GM23338 (cell line): Measurements from ENCODE around the gene CNTNAP5. TPM values are rescaled to one million over a fixed set of nuclear protein-coding genes. Genes with fewer than 3 reads are reported as not detected.

Experiments used
- ATAC-seq: fragments of 200-7000 bp; cut with Tn5 transposase; 3 replicates; pipeline ENCODE4 v1.9.1; 2020
- DNase-seq: peaks from one replicate; pipeline ENCODE4 v3.0.0-alpha.2; 2015; ENCODE audit warnings: low spot score
- H2AFZ ChIP-seq: fragments of 200-600 bp; sonication (generic); 2 replicates; pipeline ENCODE4 v1.8.0; 2016; ENCODE audit warnings: antibody characterized with exemption, mild to moderate bottlenecking, moderate library complexity
- H3F3A ChIP-seq: fragments of 200-600 bp; sonication (generic); replicated peaks from 2 replicates; pipeline ENCODE4 v1.8.0; 2017; ENCODE audit warnings: antibody characterized with exemption, mixed run types, low read depth
- H3K27ac ChIP-seq: fragments of 200-600 bp; sonication (generic); 2 replicates; pipeline ENCODE4 v1.6.1; 2016; ENCODE audit warnings: low read depth
- H3K27me3 ChIP-seq: fragments of 200-600 bp; sonication (generic); 2 replicates; pipeline ENCODE4 v1.8.0; 2016; ENCODE audit warnings: mild to moderate bottlenecking, mixed run types, moderate library complexity; ENCODE audit not compliant: insufficient read depth
- H3K36me3 ChIP-seq: fragments of 200-600 bp; sonication (generic); 2 replicates; pipeline ENCODE4 v1.8.0; 2016; ENCODE audit warnings: mild to moderate bottlenecking; ENCODE audit not compliant: insufficient read depth
- H3K4me1 ChIP-seq: fragments of 200-600 bp; sonication (generic); 2 replicates; pipeline ENCODE4 v1.8.0; 2016; ENCODE audit warnings: mild to moderate bottlenecking, moderate library complexity; ENCODE audit not compliant: insufficient read depth
- H3K4me2 ChIP-seq: fragments of 200-600 bp; sonication (generic); 2 replicates; pipeline ENCODE4 v1.7.1; 2017; ENCODE audit warnings: mixed run types
- H3K4me3 ChIP-seq: fragments of 200-600 bp; sonication (generic); 2 replicates; pipeline ENCODE4 v1.6.1; 2016; ENCODE audit warnings: mixed run types
- H3K79me2 ChIP-seq: fragments of 200-600 bp; sonication (generic); replicated peaks from 2 replicates; pipeline ENCODE4 v1.8.0; 2017; ENCODE audit warnings: mild to moderate bottlenecking; ENCODE audit not compliant: insufficient read depth
- H3K9me2 ChIP-seq: fragments of 200-600 bp; sonication (generic); 2 replicates; pipeline ENCODE4 v1.8.0; 2017; ENCODE audit not compliant: insufficient read depth
- H4K20me1 ChIP-seq: fragments of 200-600 bp; sonication (generic); replicated peaks from 2 replicates; pipeline ENCODE4 v1.8.0; 2017; ENCODE audit warnings: mild to moderate bottlenecking; ENCODE audit not compliant: insufficient read depth
- H3K27ac Mint-ChIP-seq: 2 replicates; pipeline ENCODE4 v1.8.0; 2020; ENCODE audit warnings: inconsistent platforms, mild to moderate bottlenecking, moderate library complexity, mixed read lengths
- H3K27me3 Mint-ChIP-seq: 3 replicates; pipeline ENCODE4 v1.8.0; 2022; ENCODE audit warnings: low read depth, mild to moderate bottlenecking, moderate library complexity, mixed read lengths, inconsistent platforms; ENCODE audit not compliant: insufficient read depth, poor library complexity
- H3K36me3 Mint-ChIP-seq: 3 replicates; pipeline ENCODE4 v1.8.0; 2021; ENCODE audit warnings: low read depth, mild to moderate bottlenecking, inconsistent platforms, moderate library complexity, mixed read lengths
- H3K4me1 Mint-ChIP-seq: 3 replicates; pipeline ENCODE4 v1.8.0; 2020; ENCODE audit warnings: mild to moderate bottlenecking, inconsistent platforms, mixed read lengths
- H3K4me3 Mint-ChIP-seq: 3 replicates; pipeline ENCODE4 v1.8.0; 2021; ENCODE audit warnings: moderate library complexity, mild to moderate bottlenecking, inconsistent platforms, mixed read lengths
- H3K9me3 Mint-ChIP-seq: 3 replicates; pipeline ENCODE4 v1.8.0; 2020; ENCODE audit warnings: moderate library complexity, mild to moderate bottlenecking, inconsistent platforms, mixed read lengths
- CREB1 ChIP-seq: fragments of 250-450 bp; sonication (Bioruptor Pico); IDR thresholded peaks from 2 replicates; pipeline ENCODE4 v1.5.0; 2020; ENCODE audit warnings: low read depth, mild to moderate bottlenecking, moderate library complexity
- EZH2 ChIP-seq: fragments of 200-600 bp; sonication (generic); IDR thresholded peaks from one replicate; pipeline ENCODE4 v1.8.0; 2017; ENCODE audit warnings: antibody characterized with exemption, mild to moderate bottlenecking, low read depth; ENCODE audit not compliant: unreplicated experiment
- EZH2phosphoT487 ChIP-seq: fragments of 200-600 bp; sonication (generic); IDR thresholded peaks from one replicate; pipeline ENCODE4 v1.8.1; 2018; ENCODE audit warnings: antibody characterized with exemption; ENCODE audit not compliant: unreplicated experiment
- JUNB ChIP-seq: IDR thresholded peaks from one replicate; pipeline ENCODE4 v1.6.1; 2016; ENCODE audit warnings: antibody characterized with exemption; ENCODE audit not compliant: unreplicated experiment
- NANOG ChIP-seq: IDR thresholded peaks from 2 replicates; pipeline ENCODE4 v1.6.1; 2016; ENCODE audit warnings: antibody characterized with exemption, borderline replicate concordance
- POLR2AphosphoS5 ChIP-seq: IDR thresholded peaks from 2 replicates; pipeline ENCODE4 v1.6.1; 2016; ENCODE audit warnings: antibody characterized with exemption, low read depth
- STAT1 ChIP-seq: IDR thresholded peaks from one replicate; pipeline ENCODE4 v1.6.1; 2016; ENCODE audit warnings: antibody characterized with exemption; ENCODE audit not compliant: unreplicated experiment
- ZNF114 ChIP-seq: fragments of 250-450 bp; sonication (Bioruptor Pico); IDR thresholded peaks from 2 replicates; pipeline ENCODE4 v1.5.0; 2020; ENCODE audit warnings: mild to moderate bottlenecking, moderate library complexity
- ZNF331 ChIP-seq: fragments of 250-450 bp; sonication (Bioruptor Pico); IDR thresholded peaks from 2 replicates; pipeline ENCODE4 v1.5.0; 2020; ENCODE audit warnings: low read depth, mild to moderate bottlenecking, moderate library complexity
- polyA plus RNA-seq: library from polyadenylated mRNA; unstranded; fragments of >200 nt; fragmentation: Nextera tagmentation; extraction: Ambion mirVana; gene quantifications from 2 replicates; pipeline ENCODE4 v1.2.1, GENCODE V29; 2016
- total RNA-seq: library from RNA; depleted of rRNA; stranded (reverse); fragments of >200 nt; shearing (Covaris generic); gene quantifications from 2 replicates; pipeline ENCODE4 v1.2.3, GENCODE V29; 2014
- TF ChIP-seq, protein P1 (sequence below): IDR thresholded peaks from 2 replicates; pipeline ENCODE4 v1.6.1; 2016; ENCODE audit warnings: antibody characterized with exemption
- TF ChIP-seq, protein P2 (sequence below): IDR thresholded peaks from one replicate; pipeline ENCODE4 v1.6.1; 2018; ENCODE audit warnings: antibody characterized with exemption; ENCODE audit not compliant: unreplicated experiment
- TF ChIP-seq, protein P3 (sequence below), 2 experiments: fragments of 200-600 bp in 1 of 2; sonication (generic) in 1 of 2; conservative IDR thresholded peaks; 2 replicates each; pipeline versions ENCODE4 v1.5.1 to v1.6.1; 2016 to 2017; ENCODE audit warnings: antibody characterized with exemption in 2 of 2, low read depth in 2 of 2, mild to moderate bottlenecking in 2 of 2, moderate library complexity in 1 of 2
- TF ChIP-seq, protein P4 (sequence below): fragments of 250-450 bp; sonication (Bioruptor Pico); IDR thresholded peaks from 2 replicates; pipeline ENCODE4 v1.5.0; 2020; ENCODE audit warnings: mild to moderate bottlenecking, moderate library complexity

CNTNAP5 gene
- total and polyA plus RNA-seq, 2 experiments from 2014 or later = 0.49 to 0.50 TPM

DNA sequence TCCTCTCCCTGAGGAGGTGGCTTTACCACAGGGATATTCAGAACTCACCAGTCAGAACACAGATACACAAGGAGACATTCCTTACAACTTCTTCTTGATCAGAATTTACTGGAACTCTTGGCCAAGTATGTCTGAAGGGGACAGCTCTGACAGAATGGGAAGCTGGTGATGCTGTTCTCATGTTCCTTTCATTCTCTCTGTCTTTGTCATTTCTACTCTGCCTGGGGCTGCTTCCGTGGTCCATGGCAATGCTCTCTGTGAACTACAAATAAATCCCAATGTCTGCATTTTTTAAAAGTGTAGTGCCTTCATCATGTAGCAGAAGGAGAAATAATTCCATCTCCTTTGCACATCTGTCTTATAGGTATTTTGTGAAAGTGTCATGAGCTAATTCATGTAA is 730.3 kb downstream of the CNTNAP5 start:
- Histone ChIP-seq H3K36me3 (no peaks in the 10 kb centered on the region), H3K4me2 (no peak overlapping the region), H3K4me1 (no peaks in the 10 kb centered on the region), H3K9me2 (peaks cover 3% of the 10 kb centered on the region; the same call in 1 of the 2 replicates), H2AFZ (no peak overlapping the region), H3K79me2 (no peaks in the 10 kb centered on the region), H4K20me1 (no peaks in the 10 kb centered on the region), H3K27ac (no peak overlapping the region), H3F3A (no peaks in the 10 kb centered on the region), H3K27me3 (no peaks in the 10 kb centered on the region), H3K4me3 (no peak overlapping the region)
- Mint-ChIP-seq H3K36me3 (no peaks in the 10 kb centered on the region), H3K4me3 (no peak overlapping the region), H3K4me1 (no peaks in the 10 kb centered on the region; the same call in 2 of the 3 replicates), H3K27ac (no peak overlapping the region), H3K27me3 (no peaks in the 10 kb centered on the region), H3K9me3 (no peaks in the 10 kb centered on the region)
- TF ChIP-seq, protein P1, sequence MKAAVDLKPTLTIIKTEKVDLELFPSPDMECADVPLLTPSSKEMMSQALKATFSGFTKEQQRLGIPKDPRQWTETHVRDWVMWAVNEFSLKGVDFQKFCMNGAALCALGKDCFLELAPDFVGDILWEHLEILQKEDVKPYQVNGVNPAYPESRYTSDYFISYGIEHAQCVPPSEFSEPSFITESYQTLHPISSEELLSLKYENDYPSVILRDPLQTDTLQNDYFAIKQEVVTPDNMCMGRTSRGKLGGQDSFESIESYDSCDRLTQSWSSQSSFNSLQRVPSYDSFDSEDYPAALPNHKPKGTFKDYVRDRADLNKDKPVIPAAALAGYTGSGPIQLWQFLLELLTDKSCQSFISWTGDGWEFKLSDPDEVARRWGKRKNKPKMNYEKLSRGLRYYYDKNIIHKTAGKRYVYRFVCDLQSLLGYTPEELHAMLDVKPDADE = no peak
- TF ChIP-seq, protein P2, sequence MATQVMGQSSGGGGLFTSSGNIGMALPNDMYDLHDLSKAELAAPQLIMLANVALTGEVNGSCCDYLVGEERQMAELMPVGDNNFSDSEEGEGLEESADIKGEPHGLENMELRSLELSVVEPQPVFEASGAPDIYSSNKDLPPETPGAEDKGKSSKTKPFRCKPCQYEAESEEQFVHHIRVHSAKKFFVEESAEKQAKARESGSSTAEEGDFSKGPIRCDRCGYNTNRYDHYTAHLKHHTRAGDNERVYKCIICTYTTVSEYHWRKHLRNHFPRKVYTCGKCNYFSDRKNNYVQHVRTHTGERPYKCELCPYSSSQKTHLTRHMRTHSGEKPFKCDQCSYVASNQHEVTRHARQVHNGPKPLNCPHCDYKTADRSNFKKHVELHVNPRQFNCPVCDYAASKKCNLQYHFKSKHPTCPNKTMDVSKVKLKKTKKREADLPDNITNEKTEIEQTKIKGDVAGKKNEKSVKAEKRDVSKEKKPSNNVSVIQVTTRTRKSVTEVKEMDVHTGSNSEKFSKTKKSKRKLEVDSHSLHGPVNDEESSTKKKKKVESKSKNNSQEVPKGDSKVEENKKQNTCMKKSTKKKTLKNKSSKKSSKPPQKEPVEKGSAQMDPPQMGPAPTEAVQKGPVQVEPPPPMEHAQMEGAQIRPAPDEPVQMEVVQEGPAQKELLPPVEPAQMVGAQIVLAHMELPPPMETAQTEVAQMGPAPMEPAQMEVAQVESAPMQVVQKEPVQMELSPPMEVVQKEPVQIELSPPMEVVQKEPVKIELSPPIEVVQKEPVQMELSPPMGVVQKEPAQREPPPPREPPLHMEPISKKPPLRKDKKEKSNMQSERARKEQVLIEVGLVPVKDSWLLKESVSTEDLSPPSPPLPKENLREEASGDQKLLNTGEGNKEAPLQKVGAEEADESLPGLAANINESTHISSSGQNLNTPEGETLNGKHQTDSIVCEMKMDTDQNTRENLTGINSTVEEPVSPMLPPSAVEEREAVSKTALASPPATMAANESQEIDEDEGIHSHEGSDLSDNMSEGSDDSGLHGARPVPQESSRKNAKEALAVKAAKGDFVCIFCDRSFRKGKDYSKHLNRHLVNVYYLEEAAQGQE = no peak
- TF ChIP-seq POLR2AphosphoS5 = no peak
- TF ChIP-seq ZNF114 (CRISPR knock-in tag) = no peak
- TF ChIP-seq EZH2phosphoT487 = no peak
- no peak for TF ChIP-seq EZH2
- TF ChIP-seq, protein P3, sequence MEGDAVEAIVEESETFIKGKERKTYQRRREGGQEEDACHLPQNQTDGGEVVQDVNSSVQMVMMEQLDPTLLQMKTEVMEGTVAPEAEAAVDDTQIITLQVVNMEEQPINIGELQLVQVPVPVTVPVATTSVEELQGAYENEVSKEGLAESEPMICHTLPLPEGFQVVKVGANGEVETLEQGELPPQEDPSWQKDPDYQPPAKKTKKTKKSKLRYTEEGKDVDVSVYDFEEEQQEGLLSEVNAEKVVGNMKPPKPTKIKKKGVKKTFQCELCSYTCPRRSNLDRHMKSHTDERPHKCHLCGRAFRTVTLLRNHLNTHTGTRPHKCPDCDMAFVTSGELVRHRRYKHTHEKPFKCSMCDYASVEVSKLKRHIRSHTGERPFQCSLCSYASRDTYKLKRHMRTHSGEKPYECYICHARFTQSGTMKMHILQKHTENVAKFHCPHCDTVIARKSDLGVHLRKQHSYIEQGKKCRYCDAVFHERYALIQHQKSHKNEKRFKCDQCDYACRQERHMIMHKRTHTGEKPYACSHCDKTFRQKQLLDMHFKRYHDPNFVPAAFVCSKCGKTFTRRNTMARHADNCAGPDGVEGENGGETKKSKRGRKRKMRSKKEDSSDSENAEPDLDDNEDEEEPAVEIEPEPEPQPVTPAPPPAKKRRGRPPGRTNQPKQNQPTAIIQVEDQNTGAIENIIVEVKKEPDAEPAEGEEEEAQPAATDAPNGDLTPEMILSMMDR (conservative IDR thresholded peaks at IDR 0.05; ENCODE audit: low read depth in 2 of 2) = no peak
- no peak for TF ChIP-seq STAT1
- TF ChIP-seq, protein P4, sequence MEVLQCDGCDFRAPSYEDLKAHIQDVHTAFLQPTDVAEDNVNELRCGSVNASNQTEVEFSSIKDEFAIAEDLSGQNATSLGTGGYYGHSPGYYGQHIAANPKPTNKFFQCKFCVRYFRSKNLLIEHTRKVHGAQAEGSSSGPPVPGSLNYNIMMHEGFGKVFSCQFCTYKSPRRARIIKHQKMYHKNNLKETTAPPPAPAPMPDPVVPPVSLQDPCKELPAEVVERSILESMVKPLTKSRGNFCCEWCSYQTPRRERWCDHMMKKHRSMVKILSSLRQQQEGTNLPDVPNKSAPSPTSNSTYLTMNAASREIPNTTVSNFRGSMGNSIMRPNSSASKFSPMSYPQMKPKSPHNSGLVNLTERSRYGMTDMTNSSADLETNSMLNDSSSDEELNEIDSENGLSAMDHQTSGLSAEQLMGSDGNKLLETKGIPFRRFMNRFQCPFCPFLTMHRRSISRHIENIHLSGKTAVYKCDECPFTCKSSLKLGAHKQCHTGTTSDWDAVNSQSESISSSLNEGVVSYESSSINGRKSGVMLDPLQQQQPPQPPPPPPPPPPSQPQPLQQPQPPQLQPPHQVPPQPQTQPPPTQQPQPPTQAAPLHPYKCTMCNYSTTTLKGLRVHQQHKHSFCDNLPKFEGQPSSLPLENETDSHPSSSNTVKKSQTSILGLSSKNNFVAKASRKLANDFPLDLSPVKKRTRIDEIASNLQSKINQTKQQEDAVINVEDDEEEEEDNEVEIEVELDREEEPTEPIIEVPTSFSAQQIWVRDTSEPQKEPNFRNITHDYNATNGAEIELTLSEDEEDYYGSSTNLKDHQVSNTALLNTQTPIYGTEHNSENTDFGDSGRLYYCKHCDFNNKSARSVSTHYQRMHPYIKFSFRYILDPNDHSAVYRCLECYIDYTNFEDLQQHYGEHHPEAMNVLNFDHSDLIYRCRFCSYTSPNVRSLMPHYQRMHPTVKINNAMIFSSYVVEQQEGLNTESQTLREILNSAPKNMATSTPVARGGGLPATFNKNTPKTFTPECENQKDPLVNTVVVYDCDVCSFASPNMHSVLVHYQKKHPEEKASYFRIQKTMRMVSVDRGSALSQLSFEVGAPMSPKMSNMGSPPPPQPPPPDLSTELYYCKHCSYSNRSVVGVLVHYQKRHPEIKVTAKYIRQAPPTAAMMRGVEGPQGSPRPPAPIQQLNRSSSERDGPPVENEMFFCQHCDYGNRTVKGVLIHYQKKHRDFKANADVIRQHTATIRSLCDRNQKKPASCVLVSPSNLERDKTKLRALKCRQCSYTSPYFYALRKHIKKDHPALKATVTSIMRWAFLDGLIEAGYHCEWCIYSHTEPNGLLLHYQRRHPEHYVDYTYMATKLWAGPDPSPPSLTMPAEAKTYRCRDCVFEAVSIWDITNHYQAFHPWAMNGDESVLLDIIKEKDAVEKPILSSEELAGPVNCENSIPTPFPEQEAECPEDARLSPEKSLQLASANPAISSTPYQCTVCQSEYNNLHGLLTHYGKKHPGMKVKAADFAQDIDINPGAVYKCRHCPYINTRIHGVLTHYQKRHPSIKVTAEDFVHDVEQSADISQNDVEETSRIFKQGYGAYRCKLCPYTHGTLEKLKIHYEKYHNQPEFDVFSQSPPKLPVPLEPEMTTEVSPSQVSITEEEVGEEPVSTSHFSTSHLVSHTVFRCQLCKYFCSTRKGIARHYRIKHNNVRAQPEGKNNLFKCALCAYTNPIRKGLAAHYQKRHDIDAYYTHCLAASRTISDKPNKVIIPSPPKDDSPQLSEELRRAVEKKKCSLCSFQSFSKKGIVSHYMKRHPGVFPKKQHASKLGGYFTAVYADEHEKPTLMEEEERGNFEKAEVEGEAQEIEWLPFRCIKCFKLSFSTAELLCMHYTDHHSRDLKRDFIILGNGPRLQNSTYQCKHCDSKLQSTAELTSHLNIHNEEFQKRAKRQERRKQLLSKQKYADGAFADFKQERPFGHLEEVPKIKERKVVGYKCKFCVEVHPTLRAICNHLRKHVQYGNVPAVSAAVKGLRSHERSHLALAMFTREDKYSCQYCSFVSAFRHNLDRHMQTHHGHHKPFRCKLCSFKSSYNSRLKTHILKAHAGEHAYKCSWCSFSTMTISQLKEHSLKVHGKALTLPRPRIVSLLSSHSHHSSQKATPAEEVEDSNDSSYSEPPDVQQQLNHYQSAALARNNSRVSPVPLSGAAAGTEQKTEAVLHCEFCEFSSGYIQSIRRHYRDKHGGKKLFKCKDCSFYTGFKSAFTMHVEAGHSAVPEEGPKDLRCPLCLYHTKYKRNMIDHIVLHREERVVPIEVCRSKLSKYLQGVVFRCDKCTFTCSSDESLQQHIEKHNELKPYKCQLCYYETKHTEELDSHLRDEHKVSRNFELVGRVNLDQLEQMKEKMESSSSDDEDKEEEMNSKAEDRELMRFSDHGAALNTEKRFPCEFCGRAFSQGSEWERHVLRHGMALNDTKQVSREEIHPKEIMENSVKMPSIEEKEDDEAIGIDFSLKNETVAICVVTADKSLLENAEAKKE (CRISPR knock-in tag) = no peak
- no peak for TF ChIP-seq CREB1
- no peak for TF ChIP-seq JUNB
- no peak for TF ChIP-seq ZNF331 (CRISPR knock-in tag)
- no peak for TF ChIP-seq NANOG
- ATAC-seq = no peak
- no peak for DNase-seq
